ENCODE results near the gene NUDT4.

DNA sequence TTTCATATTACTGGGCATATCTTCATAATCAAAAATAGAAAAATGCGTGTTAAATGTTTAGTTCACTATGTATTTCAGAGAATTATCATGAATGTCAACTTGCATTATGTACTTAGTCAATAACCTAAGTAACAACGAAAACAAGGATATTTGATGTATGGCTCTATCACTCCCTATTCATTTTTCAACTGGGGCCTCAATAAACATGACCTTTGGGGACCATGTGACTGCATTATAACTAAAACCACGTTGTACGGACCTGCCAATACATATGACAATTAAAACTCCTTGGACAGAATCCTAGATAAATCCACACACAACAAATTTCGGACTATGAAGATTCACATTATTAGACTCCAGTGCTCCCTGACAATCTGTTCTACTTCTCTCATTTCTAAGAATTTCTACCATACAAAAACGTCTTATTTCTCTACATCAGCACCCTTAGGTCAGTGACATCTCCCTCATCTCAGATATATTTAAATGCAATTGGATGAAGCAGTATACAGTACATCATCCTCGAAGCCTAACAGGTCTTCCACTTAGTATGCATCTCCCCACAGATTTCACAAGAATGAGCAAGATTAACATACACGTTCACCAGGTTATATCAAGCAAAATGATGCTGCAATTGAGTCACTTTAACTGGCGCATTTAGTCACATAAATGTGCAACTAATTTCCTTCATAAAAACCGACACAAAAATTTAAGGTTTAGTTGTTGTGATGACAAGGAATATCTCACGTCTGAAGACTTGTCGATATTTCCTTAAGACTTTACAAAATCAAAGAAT is 62.5 kb downstream of the NUDT4 start:
- TF ChIP-seq CEBPB (IDR thresholded peaks at IDR 0.05; ENCODE audit: borderline replicate concordance in 1 of 2, low read depth in 2 of 2, low read length in 2 of 2) (no peak), POLR2A (IDR thresholded peaks at IDR 0.05; ENCODE audit: low read depth, low read length) (no peak), RFX5 (IDR thresholded peaks at IDR 0.05; ENCODE audit: low read depth, low read length) (no peak), CREB1 (IDR thresholded peaks at IDR 0.05; ENCODE audit: low read depth) (no peak)
- TF ChIP-seq, protein P1, sequence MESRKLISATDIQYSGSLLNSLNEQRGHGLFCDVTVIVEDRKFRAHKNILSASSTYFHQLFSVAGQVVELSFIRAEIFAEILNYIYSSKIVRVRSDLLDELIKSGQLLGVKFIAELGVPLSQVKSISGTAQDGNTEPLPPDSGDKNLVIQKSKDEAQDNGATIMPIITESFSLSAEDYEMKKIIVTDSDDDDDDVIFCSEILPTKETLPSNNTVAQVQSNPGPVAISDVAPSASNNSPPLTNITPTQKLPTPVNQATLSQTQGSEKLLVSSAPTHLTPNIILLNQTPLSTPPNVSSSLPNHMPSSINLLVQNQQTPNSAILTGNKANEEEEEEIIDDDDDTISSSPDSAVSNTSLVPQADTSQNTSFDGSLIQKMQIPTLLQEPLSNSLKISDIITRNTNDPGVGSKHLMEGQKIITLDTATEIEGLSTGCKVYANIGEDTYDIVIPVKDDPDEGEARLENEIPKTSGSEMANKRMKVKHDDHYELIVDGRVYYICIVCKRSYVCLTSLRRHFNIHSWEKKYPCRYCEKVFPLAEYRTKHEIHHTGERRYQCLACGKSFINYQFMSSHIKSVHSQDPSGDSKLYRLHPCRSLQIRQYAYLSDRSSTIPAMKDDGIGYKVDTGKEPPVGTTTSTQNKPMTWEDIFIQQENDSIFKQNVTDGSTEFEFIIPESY (IDR thresholded peaks at IDR 0.05) = no peak
- TF ChIP-seq, protein P2, sequence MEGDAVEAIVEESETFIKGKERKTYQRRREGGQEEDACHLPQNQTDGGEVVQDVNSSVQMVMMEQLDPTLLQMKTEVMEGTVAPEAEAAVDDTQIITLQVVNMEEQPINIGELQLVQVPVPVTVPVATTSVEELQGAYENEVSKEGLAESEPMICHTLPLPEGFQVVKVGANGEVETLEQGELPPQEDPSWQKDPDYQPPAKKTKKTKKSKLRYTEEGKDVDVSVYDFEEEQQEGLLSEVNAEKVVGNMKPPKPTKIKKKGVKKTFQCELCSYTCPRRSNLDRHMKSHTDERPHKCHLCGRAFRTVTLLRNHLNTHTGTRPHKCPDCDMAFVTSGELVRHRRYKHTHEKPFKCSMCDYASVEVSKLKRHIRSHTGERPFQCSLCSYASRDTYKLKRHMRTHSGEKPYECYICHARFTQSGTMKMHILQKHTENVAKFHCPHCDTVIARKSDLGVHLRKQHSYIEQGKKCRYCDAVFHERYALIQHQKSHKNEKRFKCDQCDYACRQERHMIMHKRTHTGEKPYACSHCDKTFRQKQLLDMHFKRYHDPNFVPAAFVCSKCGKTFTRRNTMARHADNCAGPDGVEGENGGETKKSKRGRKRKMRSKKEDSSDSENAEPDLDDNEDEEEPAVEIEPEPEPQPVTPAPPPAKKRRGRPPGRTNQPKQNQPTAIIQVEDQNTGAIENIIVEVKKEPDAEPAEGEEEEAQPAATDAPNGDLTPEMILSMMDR (IDR thresholded peaks at IDR 0.05 in 2 of 3, conservative IDR thresholded peaks at IDR 0.05 in 1 of 3; ENCODE audit: control insufficient read depth in 2 of 3, extremely low read depth in 1 of 3, insufficient read depth in 1 of 3, low read depth in 3 of 3, low read length in 3 of 3) = no peak

Measured in GM12878 (cell line).